Mammary epithelial cell (primary cell): ENCODE measurements around the gene DPEP1.

Source experiments
- CTCF ChIP-seq, 2 donors: IDR thresholded peaks in 1 of 2; conservative IDR thresholded peaks in 1 of 2; 2 replicates each; pipeline ENCODE4 v1.5.1; 2011 to 2012; ENCODE audit warnings: inconsistent platforms in 2 of 2, low read length in 2 of 2, mild to moderate bottlenecking in 2 of 2, control low read depth in 1 of 2, low read depth in 1 of 2; ENCODE audit not compliant: insufficient read depth in 1 of 2; ENCODE audit errors: extremely low read depth in 1 of 2
- EZH2 ChIP-seq: IDR thresholded peaks from 2 replicates; pipeline ENCODE4 v1.6.1; 2012; ENCODE audit warnings: low read length, inconsistent platforms, borderline replicate concordance

- no peak for TF ChIP-seq EZH2
- TF ChIP-seq CTCF (conservative IDR thresholded peaks at IDR 0.05 in 1 of 2, IDR thresholded peaks at IDR 0.05 in 1 of 2; ENCODE audit: extremely low read depth in 1 of 2, insufficient read depth in 1 of 2, low read depth in 1 of 2, low read length in 2 of 2): no peak
These were observed 43.1 kb downstream of the DPEP1 start for GRCh38 chr16:89656435-89657121.
